HG03095 (cell line): ENCODE measurements around the gene TMEM151A.
"Not testable (repeated sequence)": the region's sequence is repeated elsewhere in the genome, so short reads cannot be mapped to it uniquely, and the experiment has no call there.

Experiments
- ATAC-seq: cut with Tn5 transposase; IDR thresholded peaks from one replicate; pipeline ENCODE4 v1.9.1; 2021; ENCODE audit warnings: moderate library complexity; ENCODE audit not compliant: unreplicated experiment

TMEM151A gene

DNA sequence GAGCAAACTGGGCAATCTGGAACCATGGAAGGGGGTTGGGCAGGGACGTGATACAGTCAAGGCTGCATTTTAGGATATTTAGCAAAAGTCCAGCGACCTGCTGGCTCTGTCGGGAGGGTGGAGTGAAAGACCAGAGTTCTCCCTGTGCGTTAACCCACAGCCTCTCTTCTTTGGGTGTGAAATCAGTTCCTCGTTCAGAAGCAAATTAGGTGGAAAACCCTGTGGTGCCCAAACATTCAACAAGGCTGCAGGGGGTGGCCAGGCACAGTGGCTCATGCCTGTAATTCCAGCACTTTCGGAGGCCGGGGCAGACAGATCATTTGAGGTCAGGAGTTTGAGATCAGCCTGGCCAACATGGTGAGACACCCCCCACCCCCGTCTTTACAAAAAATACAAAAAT, 5.9 kb downstream of the TMEM151A start:
- ATAC-seq: no peak

DNA sequence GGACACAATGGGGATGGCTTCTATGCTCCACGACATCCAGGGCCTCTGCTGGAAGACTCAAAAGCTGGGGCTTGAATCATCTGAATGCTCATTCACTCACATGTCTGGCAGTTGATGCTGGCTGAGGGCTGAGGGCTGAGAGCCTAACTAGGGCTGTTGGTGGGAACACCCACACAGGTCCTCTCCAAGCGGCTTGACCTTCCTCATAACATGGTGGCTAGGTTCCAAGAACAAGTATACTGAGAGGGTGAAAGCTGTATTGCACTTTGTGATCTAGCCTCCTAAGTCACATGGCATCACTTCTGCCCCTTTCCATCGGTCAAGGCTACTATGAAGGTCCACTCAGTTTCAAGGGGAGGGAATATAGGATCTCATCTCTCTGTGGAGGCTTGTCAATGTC, 7.5 kb downstream of the TMEM151A start:
- ATAC-seq: no peak

DNA sequence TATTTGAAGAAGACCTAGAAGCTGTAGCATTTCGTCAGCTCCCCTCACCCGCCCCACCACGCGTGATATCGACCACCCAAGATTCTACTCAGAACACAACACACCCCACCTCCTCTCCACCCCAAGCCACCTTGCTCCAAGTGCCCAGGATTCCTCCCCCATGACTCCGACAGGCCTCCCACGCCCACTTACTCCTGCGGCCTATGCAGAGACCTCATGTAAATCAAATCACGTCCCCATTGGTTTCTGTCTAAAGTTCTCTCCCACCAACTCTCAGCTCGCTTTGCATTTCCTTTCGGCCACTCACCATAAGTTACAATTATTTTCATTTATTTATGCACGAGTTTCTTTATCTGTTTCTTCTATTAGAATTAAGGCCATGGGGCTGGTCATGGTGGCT, 11.0 kb downstream of the TMEM151A start:
- ATAC-seq: no peak

DNA sequence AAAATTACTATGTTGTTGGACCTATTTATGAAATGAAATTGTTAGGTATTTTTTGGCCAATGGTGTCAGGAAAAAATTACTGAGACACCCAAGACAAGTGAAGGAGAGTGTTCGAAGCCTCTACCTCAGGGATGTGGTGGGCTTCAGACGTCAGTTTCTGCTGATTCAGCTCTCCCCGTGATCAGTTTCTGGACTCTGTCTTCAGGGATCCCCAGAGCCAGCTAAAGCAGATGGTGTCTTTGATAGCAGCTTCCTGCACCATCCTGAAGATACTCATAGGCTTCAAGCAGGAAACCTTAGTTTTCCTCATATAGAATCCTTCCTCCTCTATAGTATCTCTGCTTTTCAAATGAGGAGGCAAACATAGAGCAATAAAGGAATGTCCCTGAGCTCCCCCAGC, 17.8 kb downstream of the TMEM151A start:
- no peak for ATAC-seq

DNA sequence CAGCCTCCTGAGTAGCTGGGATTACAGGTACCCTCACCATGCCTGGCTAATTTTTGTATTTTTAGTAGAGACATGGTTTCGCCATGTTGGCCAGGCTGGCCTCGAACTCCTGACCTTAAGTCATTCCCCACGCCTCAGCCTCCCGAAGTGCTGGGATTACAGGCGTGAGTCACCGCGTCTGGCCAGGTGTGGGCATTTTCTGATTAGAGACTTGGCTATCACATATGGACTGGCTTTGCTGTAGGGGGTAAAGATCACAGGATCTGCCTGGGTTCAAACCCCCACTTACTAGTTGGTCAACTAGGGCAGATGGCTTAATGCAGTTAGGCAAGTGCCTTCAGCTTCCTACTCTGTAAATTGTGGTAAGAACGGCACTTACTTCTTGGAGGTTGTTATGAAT, 18.6 kb downstream of the TMEM151A start:
- no peak for ATAC-seq

DNA sequence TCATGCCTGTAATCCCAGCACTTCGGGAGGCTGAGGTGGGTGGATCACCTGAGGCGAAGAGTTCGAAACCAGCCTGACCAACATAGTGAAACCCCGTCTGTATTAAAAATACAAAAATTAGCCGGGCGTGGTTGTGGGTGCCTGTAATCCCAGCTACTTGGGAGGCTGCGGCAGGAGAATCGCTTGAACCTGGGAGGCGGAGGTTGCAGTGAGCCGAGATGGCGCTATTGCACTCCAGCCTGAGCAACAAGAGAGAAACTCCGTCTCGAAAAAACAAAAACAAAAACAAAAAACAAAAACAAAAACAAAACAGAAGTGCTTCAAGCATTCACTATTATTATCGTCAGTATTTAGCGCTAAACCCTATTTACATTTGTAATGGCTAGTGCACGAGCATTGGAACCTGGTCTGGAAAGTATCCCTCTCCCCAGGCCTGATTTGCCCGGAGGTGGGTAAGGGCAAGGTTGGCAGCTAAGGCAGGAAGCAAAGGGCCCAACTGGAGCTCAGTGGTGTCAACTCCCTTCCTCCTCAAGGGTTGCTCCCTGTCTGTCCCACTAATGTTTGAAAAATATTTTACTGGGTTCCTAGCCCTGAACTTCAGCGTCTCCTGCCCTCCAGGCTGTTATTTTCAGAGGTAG, 19.2 kb downstream of the TMEM151A start:
- ATAC-seq: not testable (repeated sequence)

DNA sequence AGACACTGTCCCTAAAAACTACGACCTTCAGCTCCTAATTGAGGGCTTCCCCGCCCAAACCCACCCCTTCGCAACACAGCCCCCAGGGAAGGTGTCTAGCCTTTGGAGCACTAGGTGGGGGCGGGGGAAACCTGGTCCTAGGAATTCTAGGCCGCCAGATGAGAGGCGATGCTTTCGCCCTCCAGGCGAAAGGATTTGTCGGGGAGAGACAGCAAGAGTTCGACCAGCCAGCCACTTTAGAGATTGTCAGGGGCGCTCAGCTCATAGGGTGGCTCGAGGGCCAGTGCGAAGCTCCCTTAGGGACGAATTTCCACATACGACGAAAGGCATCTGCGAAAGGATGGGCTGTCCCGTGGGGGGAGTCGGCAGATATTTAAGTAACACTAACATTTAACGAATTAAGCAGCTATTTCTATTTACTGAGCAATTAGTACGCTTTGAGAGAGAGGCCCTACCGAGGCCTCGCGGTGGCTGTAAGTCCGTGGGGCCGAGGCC, 19.8 kb downstream of the TMEM151A start:
- no peak for ATAC-seq

DNA sequence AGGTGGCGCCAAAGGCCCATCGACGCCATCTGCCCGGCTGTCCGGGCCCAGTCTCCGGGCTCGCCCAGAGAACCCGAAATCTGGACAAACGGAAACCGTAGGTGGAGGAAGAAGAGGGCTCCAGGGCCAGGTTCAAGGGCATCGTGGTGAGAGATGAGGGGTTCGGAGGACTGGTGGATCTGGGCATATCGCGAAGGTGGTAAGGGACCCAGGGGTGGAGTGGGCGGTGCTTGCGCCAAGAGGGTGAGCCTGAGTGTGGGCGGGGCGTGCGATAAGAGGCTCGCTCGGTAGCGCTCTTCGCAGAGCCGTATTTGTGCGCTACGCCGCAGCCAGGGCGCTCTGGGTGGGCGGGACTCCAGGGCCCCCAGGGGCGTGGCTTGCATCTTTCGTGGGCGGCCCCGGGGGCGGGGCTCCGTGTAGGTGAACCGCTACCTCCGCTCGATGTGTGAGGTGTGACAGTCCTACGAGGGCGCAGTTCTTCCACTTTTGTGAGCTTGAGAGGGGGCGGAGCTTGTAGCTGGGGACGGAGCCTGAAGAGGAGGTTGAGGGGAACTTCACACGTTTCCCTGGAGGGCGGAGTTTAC, 20.4 kb downstream of the TMEM151A start:
- peak; percentile 55 for ATAC-seq

DNA sequence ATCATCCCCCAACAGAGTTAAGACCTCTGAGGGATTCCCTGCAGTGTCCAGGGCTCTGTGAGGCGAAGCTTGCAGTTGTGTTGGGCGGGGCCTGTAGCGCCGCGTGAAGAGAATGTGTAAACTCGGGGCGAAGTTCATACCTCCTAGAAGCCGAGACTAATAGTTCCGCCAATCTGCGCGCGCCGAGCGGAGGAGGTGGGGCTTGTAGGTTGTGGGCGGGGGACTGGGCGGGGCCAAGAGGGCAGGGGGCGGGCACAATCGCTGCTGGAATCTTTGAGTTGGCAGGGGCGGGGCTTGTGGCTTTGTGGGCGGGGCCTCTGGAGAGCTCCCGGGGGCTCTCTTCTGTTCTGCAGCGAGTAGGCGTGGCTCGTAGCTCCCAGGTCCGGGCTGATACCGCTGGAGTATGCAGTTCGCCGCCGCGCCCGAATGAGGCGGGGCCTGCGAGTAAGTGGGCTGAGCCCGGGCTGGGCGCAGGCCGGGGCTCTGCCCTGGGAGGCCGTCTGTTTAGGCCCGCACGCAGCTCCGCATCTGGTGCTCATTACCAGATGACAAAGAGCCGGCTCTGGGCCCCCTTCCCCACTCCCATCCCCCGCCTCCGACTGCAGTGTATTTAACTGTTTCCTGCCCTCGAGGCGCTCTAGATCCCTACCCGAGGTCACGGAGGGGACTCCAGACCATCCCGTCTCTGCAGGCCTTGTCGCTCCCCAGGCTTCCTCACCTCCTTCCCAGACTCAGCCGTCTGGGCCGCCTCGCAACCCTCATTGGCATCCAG, 21.0 kb downstream of the TMEM151A start:
- ATAC-seq: peak; percentile 74

DNA sequence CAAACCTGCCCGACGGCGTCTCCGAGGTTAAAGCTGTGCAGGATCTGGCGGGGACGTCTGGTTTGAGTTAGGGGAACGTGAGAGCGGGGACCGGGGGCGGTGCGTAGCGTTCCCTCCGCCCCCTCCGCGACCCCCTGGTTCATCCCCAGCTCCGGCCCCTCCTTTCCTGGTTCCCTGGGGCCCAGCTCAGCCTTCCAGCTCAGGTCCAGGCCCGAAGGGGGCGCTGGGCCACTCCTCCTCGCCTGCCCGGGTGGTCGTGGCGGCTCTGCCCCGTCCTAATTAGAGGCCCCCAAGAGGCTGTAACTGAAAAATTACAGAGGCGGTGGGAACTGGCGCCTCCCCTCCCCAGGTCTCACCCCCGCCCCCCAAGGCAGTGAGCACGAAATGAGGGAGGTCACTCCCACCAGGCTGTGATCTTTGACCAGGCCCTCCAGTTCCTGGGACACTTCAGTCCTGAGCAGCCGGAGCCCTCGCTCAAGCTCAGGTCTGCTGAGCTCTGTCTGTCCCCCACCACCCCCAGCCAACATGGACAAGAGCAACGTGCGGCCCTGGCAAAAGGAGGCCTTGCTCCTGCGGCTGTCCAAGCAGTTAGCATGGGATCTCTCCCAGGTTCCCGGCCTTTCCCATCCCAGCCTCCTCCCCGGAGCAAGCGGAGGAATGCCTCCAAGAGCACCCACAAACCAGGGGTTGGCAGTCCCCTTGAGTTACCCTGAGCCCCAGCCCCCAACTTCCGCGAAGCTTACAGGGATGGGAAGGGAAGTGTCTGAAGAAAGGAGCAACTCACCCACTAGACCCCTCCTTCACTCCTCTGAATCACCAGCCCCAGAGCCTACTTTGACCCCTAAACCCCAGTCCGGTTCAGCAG, 21.9 kb downstream of the TMEM151A start:
- ATAC-seq: no peak

DNA sequence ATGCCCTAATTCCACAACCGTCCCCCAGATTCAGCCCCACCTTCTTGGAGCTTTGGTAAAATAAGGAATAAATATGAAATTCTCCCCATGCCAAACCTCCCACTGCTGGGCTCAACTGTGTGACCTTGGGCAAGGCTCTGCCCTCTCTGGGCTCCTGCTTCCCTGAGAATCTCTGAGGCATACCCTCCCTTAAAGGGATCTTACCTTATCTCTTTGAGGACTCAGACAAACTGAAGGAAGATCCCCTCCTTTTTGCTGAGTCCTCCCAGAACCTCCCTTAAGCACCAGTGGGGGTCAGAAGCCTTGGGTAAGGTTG, 22.4 kb downstream of the TMEM151A start:
- no peak for ATAC-seq

DNA sequence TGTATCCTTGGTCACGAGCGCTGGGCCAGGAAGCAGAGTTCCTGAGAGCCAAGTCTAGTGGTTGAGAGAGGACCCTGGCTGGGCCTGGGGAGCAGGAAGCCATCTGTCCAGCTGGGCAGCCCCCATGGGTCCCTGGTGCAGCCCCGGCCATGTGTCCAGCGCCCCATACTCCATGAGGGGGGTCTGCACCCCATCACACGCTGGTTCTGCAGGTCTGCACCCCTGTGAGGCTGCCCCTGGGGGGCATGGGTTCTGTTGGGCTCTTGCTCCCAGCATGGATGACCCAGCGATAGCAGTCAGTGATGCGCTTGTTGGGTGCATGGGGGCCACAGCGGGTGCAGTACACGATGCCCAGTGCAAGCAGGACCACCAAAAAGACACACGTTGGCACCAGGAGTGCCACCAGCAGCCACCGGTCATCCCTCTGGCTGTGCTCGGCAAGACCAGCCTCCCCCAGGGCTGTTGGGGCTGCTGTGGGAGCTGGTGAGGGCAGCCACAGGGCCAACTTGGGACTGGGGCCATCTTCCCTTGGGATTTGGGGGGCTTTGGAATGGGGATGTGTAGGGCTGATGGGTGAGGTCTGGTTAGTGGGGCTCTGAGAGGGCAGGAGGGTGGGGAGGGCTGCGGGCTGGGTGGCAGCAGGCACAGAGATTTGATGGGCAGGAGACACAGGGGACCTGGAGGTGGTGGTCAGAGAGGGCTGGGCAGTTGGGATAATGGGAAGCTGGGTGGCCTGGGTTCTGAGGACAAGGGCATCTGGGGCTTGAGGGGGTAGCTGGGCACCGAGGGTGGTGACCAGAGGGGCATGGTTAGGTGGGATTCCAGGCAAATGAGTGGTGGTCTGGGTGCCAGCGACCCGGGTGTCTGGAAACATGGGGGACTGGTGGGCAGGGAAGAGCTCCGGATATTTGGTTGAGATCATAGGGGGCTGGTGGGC, 23.1 kb downstream of the TMEM151A start:
- ATAC-seq: no peak

DNA sequence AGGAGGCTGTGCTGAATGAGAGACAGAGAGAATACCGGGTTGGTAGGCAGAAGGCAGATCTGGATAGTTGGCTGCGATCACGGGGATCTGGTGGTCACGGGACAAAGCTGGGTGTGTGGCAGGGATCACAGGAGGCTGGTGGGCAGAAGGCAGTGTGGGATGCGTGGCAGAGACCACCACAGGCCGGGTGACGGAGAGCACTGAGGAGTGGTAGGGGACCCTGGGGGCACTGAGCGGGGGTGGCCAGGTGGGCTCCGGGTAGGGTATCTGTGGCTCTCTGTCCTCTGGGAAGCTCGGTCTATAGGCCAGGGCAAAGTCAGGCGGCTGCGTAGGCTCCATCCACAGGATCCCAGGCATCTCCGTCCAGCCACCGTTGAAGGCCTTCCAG, 23.8 kb downstream of the TMEM151A start:
- ATAC-seq: no peak

DNA sequence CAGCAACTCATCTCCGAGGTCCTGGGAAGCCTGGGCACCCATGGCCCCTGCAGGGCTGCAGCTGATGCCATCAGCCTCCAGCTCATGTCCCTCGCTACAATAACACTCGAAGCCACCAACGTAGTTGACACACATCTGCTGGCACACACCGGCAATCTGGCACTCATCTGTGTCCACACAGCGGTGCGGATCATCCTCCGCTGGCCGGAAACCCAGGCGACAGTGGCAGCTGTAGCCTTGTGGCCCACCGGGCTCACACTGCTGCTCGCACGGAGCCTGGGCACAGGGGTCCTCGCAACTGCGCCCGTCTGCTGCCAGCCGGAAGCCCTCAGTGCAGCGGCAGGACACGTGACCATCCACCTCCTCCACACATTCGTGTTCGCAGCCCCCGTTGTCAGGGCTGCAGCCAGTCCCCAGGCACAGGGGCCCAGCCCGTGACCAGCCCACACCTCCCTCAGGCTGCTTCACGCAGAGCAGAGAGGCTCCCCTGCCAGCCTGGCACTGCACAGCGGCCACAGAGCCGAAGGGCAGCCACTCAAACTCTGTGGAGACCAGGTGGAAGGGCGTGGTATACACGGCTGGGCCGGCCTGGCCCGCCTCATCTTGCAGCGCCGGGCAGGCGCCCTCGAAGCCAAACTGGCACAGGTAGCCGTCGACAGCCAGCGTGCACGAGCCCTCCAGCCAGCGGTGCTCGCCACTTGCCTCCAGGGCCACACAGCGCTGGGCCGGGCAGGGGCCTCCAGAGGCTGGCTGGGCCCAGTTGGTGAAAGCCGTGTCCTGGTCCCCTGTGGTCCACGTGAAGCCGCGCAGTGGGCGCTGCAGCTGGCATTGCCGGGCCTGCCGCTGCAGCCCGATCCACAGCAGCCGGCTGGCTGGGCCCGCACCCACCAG, 24.5 kb downstream of the TMEM151A start:
- no peak for ATAC-seq

DNA sequence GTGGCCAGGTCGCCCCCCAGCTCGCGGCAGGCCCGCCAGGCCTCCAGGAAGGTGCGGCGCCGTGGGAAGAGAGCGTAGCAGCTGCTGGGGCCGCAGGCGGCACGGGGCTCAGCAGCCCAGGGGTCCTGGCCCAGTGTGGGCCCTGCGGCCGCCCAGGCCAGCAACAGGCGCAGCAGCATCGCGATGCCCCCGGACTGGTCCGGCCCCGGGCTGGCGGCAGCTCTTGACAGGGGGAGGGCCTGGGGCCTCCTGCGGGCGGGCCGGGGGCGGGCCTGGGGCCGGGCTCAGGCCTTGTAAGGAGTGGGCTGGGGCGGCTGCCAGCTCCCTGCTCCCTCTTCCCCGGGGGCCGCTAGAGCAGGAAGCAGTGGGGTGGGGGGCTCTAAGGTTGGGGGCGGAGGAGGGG, 25.2 kb downstream of the TMEM151A start, which contains the start of gene CD248:
TSS of gene CD248 (minus strand) at position 196 of the 403 bp plus-strand sequence. CDS start at position 179, 17 bp downstream.
- no peak for ATAC-seq

DNA sequence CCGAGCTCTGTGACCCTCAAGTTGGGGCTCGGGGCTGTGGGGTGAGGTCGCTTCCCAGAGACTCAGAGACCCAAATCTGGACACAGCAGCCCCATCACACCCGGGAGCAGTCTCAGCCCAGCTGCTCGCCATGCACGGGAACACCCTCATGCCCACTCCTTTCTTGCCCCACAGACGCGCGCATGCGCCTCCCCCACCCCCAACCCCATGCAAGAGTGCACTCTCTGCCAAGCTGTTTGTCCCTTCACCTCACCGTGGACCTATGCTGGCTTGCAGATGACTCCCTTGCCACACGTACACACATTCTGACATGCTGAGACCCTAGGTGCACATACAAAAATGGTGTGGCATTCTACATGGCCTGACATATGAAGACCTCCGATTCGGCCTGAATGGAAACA, 25.6 kb downstream of the TMEM151A start:
- ATAC-seq: no peak

DNA sequence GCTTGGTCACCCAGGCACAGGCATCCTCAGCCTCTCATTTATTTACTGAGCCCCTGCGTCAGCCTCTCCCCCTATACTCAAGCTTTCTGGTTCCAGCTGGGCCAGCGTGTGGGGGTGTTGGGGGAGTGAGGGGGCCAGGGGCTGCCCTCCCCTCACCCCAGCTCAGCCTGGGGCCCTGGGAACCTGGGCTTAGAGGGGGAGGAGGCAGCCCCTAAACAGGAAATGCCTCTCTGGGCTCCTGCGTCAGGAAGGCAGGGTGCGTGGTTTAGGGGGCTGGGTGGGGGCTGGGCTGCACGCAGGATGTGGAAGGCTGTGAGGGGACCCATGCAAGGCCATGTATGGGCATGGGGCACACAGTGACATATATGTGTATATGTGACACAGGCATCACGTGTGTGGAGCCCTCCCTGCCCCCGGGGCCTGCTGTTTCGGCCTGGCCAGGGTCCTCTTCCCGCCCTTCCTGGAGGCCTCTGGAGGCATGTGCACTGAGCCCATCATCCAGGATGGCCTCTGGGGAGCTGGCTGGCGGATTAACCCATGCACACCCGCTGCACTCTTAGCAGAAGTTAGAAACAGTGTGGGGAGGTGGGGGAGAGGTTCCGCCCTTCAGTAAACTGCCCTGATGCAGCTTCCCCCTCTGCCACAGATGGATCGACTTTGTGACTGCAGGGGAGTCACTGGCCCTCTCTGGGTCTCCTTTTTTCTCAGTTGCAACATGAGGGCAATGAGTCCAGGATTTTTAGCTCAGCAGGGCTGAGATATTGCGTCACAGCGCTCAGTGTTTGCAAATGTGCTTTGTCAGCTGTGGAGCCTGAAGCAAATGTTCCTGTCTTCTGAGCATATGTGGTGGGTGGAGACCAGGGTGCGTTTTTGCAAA, 26.3 kb downstream of the TMEM151A start:
- ATAC-seq: no peak

DNA sequence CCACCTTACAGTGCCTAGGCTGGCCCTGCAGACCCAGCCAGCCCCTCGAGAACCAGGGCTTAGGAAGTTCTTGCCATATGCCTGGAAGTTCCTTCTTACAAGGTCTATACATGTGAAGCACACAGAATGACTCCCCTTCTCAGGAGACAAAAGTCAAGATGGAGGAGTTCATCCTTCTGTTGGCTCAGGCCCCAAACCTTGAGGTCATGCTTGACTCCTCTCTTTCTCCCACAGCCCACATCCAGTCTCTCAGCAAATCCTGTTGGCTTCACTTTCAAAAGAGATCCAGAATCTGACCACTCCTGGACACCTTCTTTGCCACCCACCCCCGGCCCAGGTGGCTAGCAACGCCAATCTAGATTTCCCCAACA, 26.9 kb downstream of the TMEM151A start:
- no peak for ATAC-seq
